Measurements from ENCODE around the gene ZDHHC18. TPM values are rescaled to one million over a fixed set of nuclear protein-coding genes. Genes with fewer than 3 reads are reported as not detected.

Gene ZDHHC18
- total RNA-seq, 1 donor from 2014 or later, result 27.0 TPM

GRCh38 chr1:26890467-26890796 is 63.9 kb downstream of the ZDHHC18 start:
- TF ChIP-seq CTCF (IDR thresholded peaks at IDR 0.05; ENCODE audit: insufficient read depth, low read length, poor library complexity, severe bottlenecking), result no peak
- H3K36me3 ChIP-seq (ENCODE audit: control insufficient read depth, insufficient read depth, low read length), result peaks cover 3% of the 10 kb centered on the region

GRCh38 chr1:26894263-26894662 is 67.8 kb downstream of the ZDHHC18 start:
- DNase-seq (ENCODE audit: low read depth), result no peak
- Histone ChIP-seq H3K36me3 (ENCODE audit: control insufficient read depth, insufficient read depth, low read length) (peaks cover 4% of the 10 kb centered on the region), H3K27me3 (ENCODE audit: control insufficient read depth, insufficient read depth, low read length) (no peaks in the 10 kb centered on the region), H3K4me3 (ENCODE audit: low read depth, low read length) (no peak overlapping the region)
- no peak for TF ChIP-seq CTCF (IDR thresholded peaks at IDR 0.05; ENCODE audit: insufficient read depth, low read length, poor library complexity, severe bottlenecking)

More at GRCh38 chr1:26890467-26890796, 63.9 kb downstream of the ZDHHC18 start:
- Histone ChIP-seq H3K4me3 (ENCODE audit: low read depth, low read length) (peak overlapping the region; percentile 71), H3K27me3 (ENCODE audit: control insufficient read depth, insufficient read depth, low read length) (no peaks in the 10 kb centered on the region)
- no peak for DNase-seq (ENCODE audit: low read depth)

GRCh38 chr1:26897351-26897750 is 70.9 kb downstream of the ZDHHC18 start:
- H3K36me3 ChIP-seq (ENCODE audit: control insufficient read depth, insufficient read depth, low read length), result peaks cover 4% of the 10 kb centered on the region
- H3K27me3 ChIP-seq (ENCODE audit: control insufficient read depth, insufficient read depth, low read length), result no peaks in the 10 kb centered on the region
- DNase-seq (ENCODE audit: low read depth), result no peak
- no peak overlapping the region for H3K4me3 ChIP-seq (ENCODE audit: low read depth, low read length)
- no peak for TF ChIP-seq CTCF (IDR thresholded peaks at IDR 0.05; ENCODE audit: insufficient read depth, low read length, poor library complexity, severe bottlenecking)

- Histone ChIP-seq H3K36me3 (ENCODE audit: control insufficient read depth, insufficient read depth, low read length) (peaks cover 1% of the 10 kb centered on the region), H3K4me3 (ENCODE audit: low read depth, low read length) (peak within 1 kb of the TSS; percentile 84), H3K27me3 (ENCODE audit: control insufficient read depth, insufficient read depth, low read length) (no peaks in the 10 kb centered on the region)
- no peak for TF ChIP-seq CTCF (IDR thresholded peaks at IDR 0.05; ENCODE audit: insufficient read depth, low read length, poor library complexity, severe bottlenecking)
- DNase-seq (ENCODE audit: low read depth), result peak; percentile 79
These were observed 73.7 kb downstream of the ZDHHC18 start, which contains the start of gene GPATCH3 for GRCh38 chr1:26900001-26900814. TSS of gene GPATCH3 (minus strand) at chr1:26900467. CDS start at chr1:26900442, 25 bp downstream.

- DNase-seq (ENCODE audit: low read depth), result no peak
- TF ChIP-seq CTCF (IDR thresholded peaks at IDR 0.05; ENCODE audit: insufficient read depth, low read length, poor library complexity, severe bottlenecking), result no peak
- Histone ChIP-seq H3K36me3 (ENCODE audit: control insufficient read depth, insufficient read depth, low read length) (peaks cover 1% of the 10 kb centered on the region), H3K27me3 (ENCODE audit: control insufficient read depth, insufficient read depth, low read length) (no peaks in the 10 kb centered on the region), H3K4me3 (ENCODE audit: low read depth, low read length) (peak overlapping the region; percentile 84)
These were observed 74.5 kb downstream of the ZDHHC18 start for GRCh38 chr1:26900815-26901511.

Other genes starting within 250 kb of the ZDHHC18 start
- 43.7 and 63.1 TPM in 2 replicates for gene ARID1A, start 130.7 kb upstream of the ZDHHC18 start, total RNA-seq
- gene PIGV, start 38.7 kb upstream of the ZDHHC18 start, total RNA-seq, result 8.5 and 11.5 TPM in 2 replicates
- 85.8 and 89.0 TPM in 2 replicates for gene SFN, start 36.5 kb downstream of the ZDHHC18 start, total RNA-seq
- gene GPN2, start 63.6 kb downstream of the ZDHHC18 start, total RNA-seq, result 9.5 and 11.0 TPM in 2 replicates
- 12.1 and 16.2 TPM in 2 replicates for gene GPATCH3, start 73.8 kb downstream of the ZDHHC18 start, total RNA-seq
- not detected in 2 replicates for gene NR0B2, start 87.3 kb downstream of the ZDHHC18 start, total RNA-seq
- 102 and 123 TPM in 2 replicates for gene NUDC, start 95.1 kb downstream of the ZDHHC18 start, total RNA-seq
- 10.3 and 11.0 TPM in 2 replicates for gene KDF1, start 133.8 kb downstream of the ZDHHC18 start, total RNA-seq
- gene TRNP1, start 167.0 kb downstream of the ZDHHC18 start, total RNA-seq, result 78.0 and 127 TPM in 2 replicates
- 1.9 and 2.2 TPM in 2 replicates for gene TENT5B, start 186.2 kb downstream of the ZDHHC18 start, total RNA-seq

Data from kidney epithelial cell (primary cell).